H7 (cell line): ENCODE data around the gene UBE2QL1. TPM values are rescaled to one million over a fixed set of nuclear protein-coding genes. Genes with fewer than 3 reads are reported as not detected.
"Not testable (repeated sequence)": the region's sequence is repeated elsewhere in the genome, so short reads cannot be mapped to it uniquely, and the experiment has no call there.

Source experiments
- DNase-seq: peaks from one replicate; pipeline ENCODE4 v3.0.0; 2012
- H3K27me3 ChIP-seq: 2 replicates; pipeline ENCODE4 v1.6.0; 2011; ENCODE audit warnings: mild to moderate bottlenecking, low read length; ENCODE audit not compliant: control insufficient read depth, insufficient read depth
- H3K36me3 ChIP-seq: replicated peaks from 2 replicates; pipeline ENCODE4 v1.5.1; 2011; ENCODE audit warnings: low read length; ENCODE audit not compliant: control insufficient read depth, insufficient read depth
- H3K4me3 ChIP-seq: 2 replicates; pipeline ENCODE4 v1.5.1; 2011; ENCODE audit warnings: low read depth, mild to moderate bottlenecking, control low read depth, low read length, moderate library complexity; ENCODE audit not compliant: insufficient read depth
- total RNA-seq: library from RNA; depleted of rRNA; stranded (reverse); fragments of >200 nt; shearing (Covaris generic); gene quantifications from 2 replicates; pipeline ENCODE4 v1.2.3, GENCODE V29; 2014

UBE2QL1 gene
- total RNA-seq, 1 experiment from 2014 or later: 0.17 TPM

DNA sequence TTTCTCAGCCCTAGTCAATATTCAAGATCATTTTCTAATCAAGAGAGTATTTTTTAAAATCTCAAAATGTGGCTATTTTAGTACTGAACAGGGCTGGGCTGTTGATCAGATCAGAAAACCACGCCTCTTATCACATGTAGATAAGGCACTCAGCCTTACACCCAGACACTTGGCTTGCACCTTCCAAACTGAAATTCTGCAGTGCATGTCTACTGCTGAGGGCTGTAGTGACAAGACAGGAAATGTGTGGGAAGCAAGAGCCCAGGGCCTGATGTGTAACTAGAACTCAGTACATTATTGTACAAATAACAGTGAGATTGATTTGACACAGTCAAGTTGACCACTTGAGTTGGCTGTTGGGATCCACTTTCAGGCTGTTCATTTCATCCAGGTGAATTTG, 48.6 kb downstream of the UBE2QL1 start:
- no peaks in the 10 kb centered on the region for H3K36me3 ChIP-seq
- no peaks in the 10 kb centered on the region for H3K27me3 ChIP-seq
- no peak overlapping the region for H3K4me3 ChIP-seq
- DNase-seq: no peak

DNA sequence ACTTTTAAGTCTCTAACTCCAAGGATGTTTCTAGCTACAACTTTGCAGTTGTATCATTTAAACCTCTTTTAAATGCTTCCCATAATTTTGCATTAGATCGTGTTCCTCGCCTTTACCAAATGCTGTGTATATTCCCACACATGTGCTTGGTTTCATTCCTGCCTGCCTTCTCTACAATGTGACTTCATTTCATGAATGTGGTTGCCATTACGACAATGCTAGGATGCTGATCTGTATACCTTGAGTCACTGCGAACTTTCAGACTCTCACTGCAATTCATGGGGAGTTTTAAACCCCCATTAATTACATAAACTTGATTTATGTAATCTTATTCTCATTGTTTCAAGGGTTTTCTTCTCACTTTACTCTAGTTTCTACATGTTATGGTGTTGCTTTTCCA, 50.3 kb downstream of the UBE2QL1 start:
- DNase-seq: no peak
- no peaks in the 10 kb centered on the region for H3K27me3 ChIP-seq
- H3K4me3 ChIP-seq: no peak overlapping the region
- no peaks in the 10 kb centered on the region for H3K36me3 ChIP-seq

DNA sequence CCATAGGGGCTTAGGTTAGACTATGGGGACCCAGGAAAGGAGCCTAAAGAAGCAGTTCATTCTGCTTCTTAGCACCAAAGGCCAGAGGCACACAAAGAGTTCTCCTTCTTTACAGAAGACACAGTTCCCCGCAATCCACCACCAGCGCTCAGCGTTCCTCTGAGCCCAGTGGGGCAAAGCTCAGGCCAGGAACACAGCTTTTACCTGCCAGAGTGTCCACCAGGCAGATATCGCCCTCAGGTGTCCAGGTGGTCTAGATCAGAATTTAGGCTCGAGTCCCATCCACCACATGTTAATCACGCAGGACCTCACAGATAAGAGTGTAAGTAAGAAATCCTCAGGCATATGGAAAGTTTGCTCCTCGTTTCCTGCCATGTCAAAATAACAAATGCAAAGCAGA, 53.0 kb downstream of the UBE2QL1 start:
- H3K4me3 ChIP-seq: no peak overlapping the region
- no peaks in the 10 kb centered on the region for H3K27me3 ChIP-seq
- DNase-seq: no peak
- no peaks in the 10 kb centered on the region for H3K36me3 ChIP-seq

DNA sequence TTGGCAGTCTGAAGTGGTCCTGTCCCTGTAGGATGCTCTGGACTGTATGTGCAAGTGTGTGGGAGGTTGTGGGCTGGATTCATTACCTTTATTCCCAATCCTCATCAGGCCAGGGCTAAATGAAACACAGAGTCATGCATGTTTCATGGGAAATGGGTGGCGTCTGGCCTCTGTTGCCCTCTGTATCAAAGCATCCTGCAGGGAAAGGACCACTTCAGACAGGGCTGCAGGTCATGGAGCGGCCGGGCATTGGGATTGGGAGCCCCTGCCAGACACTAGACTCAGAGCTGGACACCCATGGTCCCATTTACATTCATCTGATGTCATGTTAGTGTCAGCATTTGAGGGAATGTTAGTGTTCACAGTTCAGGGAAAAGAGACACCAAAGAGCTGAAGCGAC, 53.8 kb downstream of the UBE2QL1 start:
- no peak overlapping the region for H3K4me3 ChIP-seq
- no peaks in the 10 kb centered on the region for H3K36me3 ChIP-seq
- no peak for DNase-seq

DNA sequence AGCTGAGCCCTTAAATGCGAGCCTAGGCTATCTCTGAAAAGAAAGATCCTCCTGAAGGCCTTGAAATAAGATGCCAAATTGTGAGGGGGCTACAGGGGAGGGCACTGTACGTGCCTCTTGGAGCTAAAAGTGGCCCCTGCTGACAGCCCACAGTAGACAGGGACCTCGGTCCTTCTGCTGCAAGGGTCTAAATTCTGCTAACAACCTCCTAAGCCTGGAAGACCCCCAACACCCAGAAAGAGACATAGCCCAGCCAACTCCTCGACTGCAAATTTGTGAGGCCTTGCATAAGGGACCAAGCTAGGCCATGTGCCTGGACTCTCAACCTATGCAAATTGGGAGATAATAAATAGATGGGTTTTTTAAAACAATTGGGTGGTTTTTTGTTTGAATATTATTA, 54.7 kb downstream of the UBE2QL1 start:
- no peak for DNase-seq
- no peak overlapping the region for H3K4me3 ChIP-seq
- no peaks in the 10 kb centered on the region for H3K27me3 ChIP-seq
- no peaks in the 10 kb centered on the region for H3K36me3 ChIP-seq

More for the DNA sequence above, 53.8 kb downstream of the UBE2QL1 start:
- no peaks in the 10 kb centered on the region for H3K27me3 ChIP-seq

DNA sequence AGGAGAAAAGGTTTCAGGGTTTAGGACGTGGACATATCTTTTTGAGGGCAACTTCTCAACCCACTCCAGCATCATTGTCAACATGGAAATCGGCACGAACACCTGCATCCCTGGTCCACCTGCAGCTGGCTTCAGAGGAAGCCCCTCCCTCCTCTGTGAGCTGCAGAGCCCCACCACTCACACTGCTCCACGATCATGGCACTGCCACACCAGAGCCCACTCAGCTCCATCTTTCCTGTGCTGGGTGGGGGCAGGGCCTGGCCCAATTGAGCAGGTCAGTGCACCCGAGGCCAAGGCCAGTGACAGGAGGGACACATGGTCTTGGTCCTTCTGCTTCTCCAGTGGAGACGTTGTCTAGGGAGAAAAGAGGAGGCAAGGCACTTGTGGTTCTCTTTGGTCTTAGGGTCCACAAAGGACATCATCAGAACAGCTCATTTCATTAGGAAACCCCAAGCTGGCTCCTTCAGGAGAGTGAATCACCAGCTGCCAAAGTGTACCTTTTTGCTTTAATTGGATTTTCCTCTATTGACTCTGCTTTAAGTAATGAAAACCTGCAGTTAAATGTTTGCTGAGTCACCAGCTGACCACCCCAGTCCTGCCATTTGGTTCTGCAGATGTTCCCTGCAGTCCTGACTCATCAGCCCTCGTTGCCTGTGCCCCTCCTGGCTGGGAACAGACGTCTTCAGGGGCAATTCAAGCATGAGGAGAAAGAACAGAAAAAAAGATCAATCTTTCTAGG, 56.2 kb downstream of the UBE2QL1 start:
- Histone ChIP-seq H3K27me3 (no peaks in the 10 kb centered on the region), H3K36me3 (no peaks in the 10 kb centered on the region), H3K4me3 (no peak overlapping the region)
- no peak for DNase-seq

DNA sequence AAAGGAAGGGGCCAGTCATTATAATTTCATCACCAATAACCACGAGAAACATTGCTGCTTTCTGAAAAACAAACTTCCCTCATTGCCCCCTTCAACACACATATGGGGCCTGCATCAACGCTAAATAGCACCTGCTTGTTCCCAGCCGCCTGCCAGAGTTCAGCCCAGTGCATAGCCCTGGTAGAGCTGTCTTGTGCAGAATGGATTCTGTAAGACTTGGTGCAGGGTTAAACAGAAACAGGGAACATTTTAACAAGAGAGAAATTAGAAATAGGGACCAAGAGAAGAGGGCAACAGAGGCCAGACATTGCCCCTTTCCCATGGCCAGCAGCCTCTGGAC, 56.7 kb downstream of the UBE2QL1 start:
- DNase-seq: no peak
- no peak overlapping the region for H3K4me3 ChIP-seq
- H3K27me3 ChIP-seq: no peaks in the 10 kb centered on the region
- no peaks in the 10 kb centered on the region for H3K36me3 ChIP-seq

DNA sequence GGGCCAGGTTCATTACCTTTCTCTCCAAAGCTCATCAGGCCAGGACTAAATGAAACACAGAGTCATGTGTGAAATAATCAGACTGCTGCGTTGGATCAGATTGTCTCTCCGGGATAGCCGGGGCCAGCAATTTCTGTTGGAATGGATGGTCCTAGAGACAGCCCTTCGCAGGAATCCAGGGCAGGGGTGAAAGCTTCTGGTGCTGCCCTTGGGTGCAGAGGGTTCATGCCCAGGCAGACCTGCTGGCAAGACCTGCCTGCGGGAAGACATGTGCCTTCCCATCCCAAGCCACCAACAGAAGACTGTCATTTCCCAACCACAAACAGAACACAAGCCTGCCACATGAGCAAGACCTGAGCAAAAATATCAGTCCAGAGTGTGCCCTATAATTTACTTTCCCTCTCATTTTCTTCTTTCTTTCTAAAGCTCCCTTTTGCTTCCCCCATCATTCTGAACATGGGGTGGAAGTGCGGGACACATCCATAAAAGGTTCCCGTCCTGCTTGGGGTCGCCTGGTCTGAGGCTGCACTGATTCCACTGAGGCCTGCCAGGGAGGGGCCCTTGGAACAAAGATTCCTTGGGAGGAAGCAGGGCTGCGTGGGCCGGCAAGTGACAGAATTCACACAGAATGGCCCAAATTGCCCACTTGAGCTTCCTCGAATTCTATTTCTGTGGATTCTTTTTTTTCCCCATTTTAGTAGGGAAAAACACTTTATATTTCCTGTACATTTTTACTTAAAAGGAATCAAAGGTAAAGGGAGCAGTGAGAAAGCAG, 57.3 kb downstream of the UBE2QL1 start:
- no peaks in the 10 kb centered on the region for H3K36me3 ChIP-seq
- no peaks in the 10 kb centered on the region for H3K27me3 ChIP-seq
- no peak for DNase-seq
- H3K4me3 ChIP-seq: no peak overlapping the region

DNA sequence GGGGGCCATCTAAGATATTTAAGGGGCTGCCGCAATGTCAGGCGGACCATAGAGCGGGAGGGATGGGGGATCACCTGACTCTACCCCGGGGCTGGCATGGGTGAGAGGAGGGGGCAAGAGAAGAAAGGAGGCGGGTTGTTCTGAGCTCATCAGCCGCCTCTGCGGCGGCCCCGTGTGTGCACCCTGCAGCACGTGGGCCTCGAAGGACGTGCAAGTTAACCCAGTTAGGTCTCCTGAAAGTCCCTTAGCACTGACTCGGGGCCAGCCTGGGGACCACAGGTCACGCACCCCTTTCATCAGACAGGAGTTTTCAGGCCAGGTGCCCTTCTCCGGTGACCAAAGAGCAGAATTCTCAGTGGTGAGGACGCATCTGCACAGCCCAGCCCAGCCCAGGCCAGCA, 58.0 kb downstream of the UBE2QL1 start:
- H3K4me3 ChIP-seq: no peak overlapping the region
- no peaks in the 10 kb centered on the region for H3K36me3 ChIP-seq
- H3K27me3 ChIP-seq: no peaks in the 10 kb centered on the region
- no peak for DNase-seq

DNA sequence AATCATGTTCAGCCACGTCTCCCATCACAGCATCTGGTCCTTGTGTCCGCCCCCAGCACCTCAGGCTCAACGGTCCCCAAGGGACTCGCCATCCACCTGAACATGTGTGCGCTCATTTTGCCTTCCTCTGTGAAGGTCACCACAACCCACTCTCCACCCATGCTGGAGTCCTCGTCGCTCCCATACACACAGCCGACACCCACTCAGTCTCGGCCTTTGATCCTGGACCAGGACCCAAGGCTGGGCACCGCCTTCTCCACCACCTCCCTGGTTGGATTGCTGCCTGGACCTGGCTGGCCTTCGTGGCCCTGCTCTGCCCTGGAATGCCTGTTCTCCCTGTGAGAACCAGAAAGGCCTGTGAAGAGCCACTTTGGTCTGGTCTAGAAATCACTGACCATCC, 60.3 kb downstream of the UBE2QL1 start:
- Histone ChIP-seq H3K4me3 (no peak overlapping the region), H3K36me3 (no peaks in the 10 kb centered on the region), H3K27me3 (no peaks in the 10 kb centered on the region)
- DNase-seq: no peak

DNA sequence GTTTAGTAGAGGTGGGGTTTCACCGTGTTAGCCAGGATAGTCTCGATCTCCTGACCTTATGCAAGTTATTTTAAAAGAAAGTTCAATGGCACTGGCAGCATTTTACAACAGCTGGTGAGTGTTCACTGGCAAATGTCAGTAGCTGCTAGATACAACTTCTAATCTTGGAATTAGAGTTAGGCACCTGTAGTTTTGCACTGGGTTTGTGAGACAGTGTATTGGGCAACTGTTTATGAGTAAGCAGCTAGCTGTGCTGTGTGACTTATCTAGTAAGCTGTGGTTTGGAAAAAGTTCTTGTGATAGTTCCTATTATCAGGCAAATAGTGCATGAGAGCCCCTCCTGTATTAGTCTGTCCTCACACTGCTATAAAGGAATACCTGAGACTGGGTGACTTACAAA, 61.5 kb downstream of the UBE2QL1 start:
- DNase-seq: no peak
- H3K4me3 ChIP-seq: no peak overlapping the region
- no peaks in the 10 kb centered on the region for H3K27me3 ChIP-seq
- no peaks in the 10 kb centered on the region for H3K36me3 ChIP-seq

DNA sequence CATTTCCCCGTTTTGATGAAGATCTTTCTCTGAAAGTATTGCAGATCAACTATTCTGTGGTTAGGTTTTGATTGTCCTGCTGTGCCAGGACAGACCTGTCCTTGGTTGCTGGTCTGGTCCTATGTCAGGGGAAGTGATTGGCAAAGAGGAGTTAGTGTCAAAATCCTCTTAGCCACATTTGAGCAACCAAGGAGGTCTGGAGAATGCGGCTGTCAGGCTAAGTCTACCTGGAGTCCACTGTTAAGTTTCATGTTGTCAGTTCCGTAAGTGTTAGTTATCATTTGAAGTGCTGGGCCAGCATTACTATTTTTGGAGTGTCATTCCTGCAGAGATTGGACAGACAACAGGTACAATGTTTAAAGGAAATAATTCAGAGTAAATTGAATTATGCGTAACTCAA, 62.3 kb downstream of the UBE2QL1 start:
- H3K27me3 ChIP-seq: no peaks in the 10 kb centered on the region
- DNase-seq: no peak
- no peaks in the 10 kb centered on the region for H3K36me3 ChIP-seq
- H3K4me3 ChIP-seq: no peak overlapping the region

DNA sequence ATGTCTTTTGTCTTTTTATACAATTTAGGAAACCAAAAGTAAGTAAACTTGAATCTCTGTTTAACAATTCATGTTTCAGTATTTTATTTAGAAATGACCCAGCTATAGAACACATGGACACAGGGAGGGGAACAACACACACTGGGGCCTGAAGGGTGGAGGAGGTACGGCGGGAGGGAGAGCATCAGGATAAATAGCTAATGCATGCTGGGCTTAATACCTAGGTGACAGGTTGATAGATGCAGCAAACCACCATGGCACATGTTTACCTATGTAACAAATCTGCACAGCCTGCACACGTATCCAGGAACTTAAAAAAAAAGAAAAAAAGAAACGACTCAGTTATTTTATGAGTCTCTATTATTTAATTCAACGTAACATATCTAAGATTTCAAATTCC, 67.2 kb downstream of the UBE2QL1 start:
- not testable (repeated sequence) for H3K36me3 ChIP-seq, H3K4me3 ChIP-seq, H3K27me3 ChIP-seq, DNase-seq

DNA sequence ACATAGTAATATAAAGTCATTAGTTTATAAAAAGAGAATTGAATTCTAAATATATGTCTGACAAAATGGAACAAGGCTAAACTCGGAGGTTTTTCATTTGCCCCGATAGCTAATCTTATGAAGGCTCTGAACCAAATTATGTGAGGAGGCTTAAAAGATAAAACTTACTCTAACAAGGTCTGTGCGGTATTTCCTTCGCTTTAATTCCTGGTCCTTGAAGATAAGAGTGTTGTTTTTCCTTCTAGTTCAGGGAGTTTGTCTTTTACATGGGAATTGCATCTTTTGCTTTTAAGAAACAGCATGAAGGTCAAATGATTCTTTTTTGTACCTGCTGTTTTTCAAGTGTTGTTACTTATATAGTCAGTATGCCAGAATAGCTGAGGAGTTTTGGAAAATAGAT, 68.2 kb downstream of the UBE2QL1 start:
- no peaks in the 10 kb centered on the region for H3K36me3 ChIP-seq
- H3K27me3 ChIP-seq: no peaks in the 10 kb centered on the region
- no peak overlapping the region for H3K4me3 ChIP-seq
- no peak for DNase-seq

DNA sequence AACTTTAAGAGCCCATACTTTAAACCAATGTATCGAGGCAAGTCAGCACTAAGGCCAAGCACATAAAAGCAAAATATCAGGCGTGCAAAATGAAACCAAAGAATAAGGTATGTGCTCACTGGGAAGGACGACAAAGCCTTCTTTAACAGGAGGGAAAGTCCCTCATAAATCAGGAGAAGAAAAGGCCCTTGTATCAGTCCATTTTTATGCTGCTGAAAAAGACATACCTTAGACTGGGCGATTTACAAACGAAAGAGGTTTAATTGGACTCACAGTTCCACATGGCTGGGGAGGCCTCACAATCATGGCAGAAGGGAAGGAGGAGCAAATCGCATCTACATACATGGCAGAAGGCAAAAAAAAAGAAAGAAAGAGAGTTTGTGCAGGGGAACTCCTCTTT, 68.9 kb downstream of the UBE2QL1 start:
- H3K36me3 ChIP-seq: no peaks in the 10 kb centered on the region
- H3K27me3 ChIP-seq: no peaks in the 10 kb centered on the region
- no peak overlapping the region for H3K4me3 ChIP-seq
- no peak for DNase-seq
